GM12878 (cell line): ENCODE measurements around the gene CP. TPM values are rescaled to one million over a fixed set of nuclear protein-coding genes. Genes with fewer than 3 reads are reported as not detected.

Experiments
- ATAC-seq: fragments of 200-7000 bp; cut with Tn5 transposase; 3 replicates; pipeline ENCODE4 v1.9.1; 2020; ENCODE audit warnings: mild to moderate bottlenecking, moderate library complexity
- BruUV-seq: library from RNA; stranded (reverse); fragments of 400-500 nt; replicated peaks from 2 replicates; lab custom pipeline; 2021; lab: Mats Ljungman, UMichigan
- CTCF ChIA-PET: fragments of 300-600 bp; sonication (Branson Sonifier 250); formaldehyde crosslinking; extraction: SDS; loops from one replicate; lab custom pipeline; 2021; ENCODE audit warnings: inconsistent platforms; lab: Yijun Ruan, JAX
- POLR2A ChIA-PET: fragments of 350-600 bp; formaldehyde crosslinking; extraction: SDS; loops from one replicate; lab custom pipeline; 2021; ENCODE audit warnings: inconsistent platforms; lab: Charles Lee
- RAD21 ChIA-PET: fragments of 300-600 bp; sonication (Branson Sonifier 250); formaldehyde crosslinking; loops from one replicate; lab custom pipeline; 2023; ENCODE audit warnings: antibody characterized with exemption; ENCODE audit not compliant: unreplicated experiment; lab: Charles Lee
- SMC1A ChIA-PET: fragments of 300-600 bp; sonication (Branson Sonifier 250); formaldehyde crosslinking; loops from one replicate; lab custom pipeline; 2023; ENCODE audit not compliant: unreplicated experiment, uncharacterized antibody; lab: Charles Lee
- DNase-seq: peaks from one replicate; pipeline ENCODE4 v3.0.0-alpha.2; 2011; ENCODE audit warnings: low read depth, low spot score
- FAIRE-seq: peaks from 3 replicates; lab custom pipeline; 2011; peaks lifted over from hg19 to GRCh38; lab: Jason Lieb, UNC
- H2AFZ ChIP-seq: 2 replicates; pipeline ENCODE4 v1.6.0; 2011; ENCODE audit warnings: low read depth, low read length, control low read depth; ENCODE audit not compliant: control insufficient read depth
- H3K27ac ChIP-seq: 2 replicates; pipeline ENCODE4 v1.5.1; 2011; ENCODE audit warnings: control low read depth; ENCODE audit not compliant: control insufficient read depth, insufficient read depth
- H3K27me3 ChIP-seq, 2 experiments: replicated peaks in 1 of 2; 2 replicates each; pipeline versions ENCODE4 v1.6.0 to v1.6.1; 2011; ENCODE audit warnings: low read length in 1 of 2; ENCODE audit not compliant: control insufficient read depth in 2 of 2, insufficient read depth in 2 of 2
- H3K36me3 ChIP-seq, 2 experiments: 2 replicates each; pipeline ENCODE4 v1.5.1; 2011; ENCODE audit warnings: low read length in 1 of 2; ENCODE audit not compliant: control insufficient read depth in 2 of 2, insufficient read depth in 2 of 2
- H3K4me1 ChIP-seq: 2 replicates; pipeline ENCODE4 v1.6.1; 2011; ENCODE audit warnings: mild to moderate bottlenecking, low read length, moderate library complexity, mixed read lengths; ENCODE audit not compliant: control insufficient read depth, insufficient read depth
- H3K4me2 ChIP-seq: 2 replicates; pipeline ENCODE4 v1.6.0; 2011; ENCODE audit warnings: control low read depth; ENCODE audit not compliant: control insufficient read depth, insufficient read depth
- H3K4me3 ChIP-seq: fragments of 200-600 bp; sonication (generic); 2 replicates; pipeline ENCODE4 v1.5.1; 2016
- H3K79me2 ChIP-seq: 2 replicates; pipeline ENCODE4 v1.6.0; 2011; ENCODE audit warnings: low read length; ENCODE audit not compliant: control insufficient read depth, insufficient read depth
- H3K9ac ChIP-seq: 2 replicates; pipeline ENCODE4 v1.8.0; 2011; ENCODE audit warnings: low read length, control low read depth, mixed read lengths; ENCODE audit not compliant: control insufficient read depth, insufficient read depth
- H3K9me3 ChIP-seq: replicated peaks from 3 replicates; pipeline ENCODE4 v1.5.1; 2011; ENCODE audit warnings: mild to moderate bottlenecking, low read length; ENCODE audit not compliant: control insufficient read depth, insufficient read depth
- H4K20me1 ChIP-seq: 2 replicates; pipeline ENCODE4 v1.6.0; 2011; ENCODE audit not compliant: control insufficient read depth, insufficient read depth
- ATF7 ChIP-seq: fragments of 450-650 bp; IDR thresholded peaks from 2 replicates; pipeline ENCODE4 v1.6.1; 2016; ENCODE audit warnings: low read depth, mild to moderate bottlenecking
- E2F8 ChIP-seq: fragments of 450-650 bp; IDR thresholded peaks from 2 replicates; pipeline ENCODE4 v1.6.1; 2018; ENCODE audit warnings: mild to moderate bottlenecking, low read depth, moderate library complexity; ENCODE audit not compliant: partially characterized antibody
- KAT2A ChIP-seq: conservative IDR thresholded peaks from 2 replicates; pipeline ENCODE4 v1.6.1; 2011; ENCODE audit warnings: low read depth, low read length; ENCODE audit not compliant: control insufficient read depth
- MYC ChIP-seq: IDR thresholded peaks from 2 replicates; pipeline ENCODE4 v1.6.1; 2011; ENCODE audit warnings: mild to moderate bottlenecking, low read length, moderate library complexity, inconsistent platforms; ENCODE audit not compliant: insufficient read depth, insufficient replicate concordance, insufficient read length, severe bottlenecking
- PAX8 ChIP-seq: fragments of 450-650 bp; IDR thresholded peaks from 2 replicates; pipeline ENCODE4 v1.6.1; 2017; ENCODE audit warnings: mild to moderate bottlenecking, moderate library complexity
- PKNOX1 ChIP-seq: fragments of 450-650 bp; IDR thresholded peaks from 2 replicates; pipeline ENCODE4 v1.6.1; 2016; ENCODE audit warnings: mild to moderate bottlenecking
- RUNX3 ChIP-seq: IDR thresholded peaks from 2 replicates; pipeline ENCODE4 v1.6.1; 2012; ENCODE audit warnings: low read length, inconsistent platforms
- SMAD1 ChIP-seq: fragments of 450-650 bp; IDR thresholded peaks from 2 replicates; pipeline ENCODE4 v1.6.1; 2018; ENCODE audit warnings: mild to moderate bottlenecking, low read depth; ENCODE audit not compliant: partially characterized antibody
- SREBF2 ChIP-seq: IDR thresholded peaks from 2 replicates; pipeline ENCODE4 v1.6.1; 2012; ENCODE audit warnings: mild to moderate bottlenecking, low read length
- SUPT20H ChIP-seq: IDR thresholded peaks from 2 replicates; pipeline ENCODE4 v1.6.1; 2011; ENCODE audit warnings: low read depth, mild to moderate bottlenecking, low read length, moderate library complexity, borderline replicate concordance; ENCODE audit not compliant: control insufficient read depth
- ZBTB4 ChIP-seq: fragments of 450-650 bp; formaldehyde crosslinking; IDR thresholded peaks from 2 replicates; pipeline ENCODE4 v1.4.0; 2022; ENCODE audit warnings: mild to moderate bottlenecking, moderate library complexity
- WGBS: methylation state at CpG from one replicate; pipeline ENCODE4 v1.1.6; 2016; ENCODE audit warnings: low lambda C conversion rate; ENCODE audit not compliant: insufficient replicate concordance, insufficient coverage; ENCODE audit errors: missing lambda C conversion rate; 5-methylcytosine and 5-hydroxymethylcytosine counted together
- in situ Hi-C: fragments of 300-500 bp; cut with MboI; formaldehyde crosslinking; loops from 9 replicates; pipeline ENCODE4 v1.14.3; 2018; ENCODE audit warnings: mixed read lengths
- intact Hi-C: fragments of 100-400 bp; cut with micrococcal nuclease; formaldehyde crosslinking; loops from one replicate; pipeline ENCODE4 v1.14.2; 2022; ENCODE audit not compliant: unreplicated experiment
- polyA plus RNA-seq, 11 experiments: library from polyadenylated mRNA; depleted of rRNA in 4 of 11; unstranded in 6 of 11; stranded (reverse) in 5 of 11; fragments of >200 nt; fragmentation: Nextera tagmentation in 4 of 11; fragmentation: Illumina TruSeq in 1 of 11; extraction: Ambion mirVana in 4 of 11; extraction: Trizol in 1 of 11; gene quantifications; 1 replicate in 1 of 11; 2 replicates in 10 of 11; pipeline versions ENCODE4 v1.2.1 to v1.2.3, GENCODE V29; 2011 to 2016; ENCODE audit warnings: inconsistent platforms in 2 of 11, missing spikeins in 2 of 11, low read depth in 1 of 11
- total RNA-seq, 4 experiments: library from RNA; depleted of rRNA in 3 of 4; stranded (reverse); fragments of >200 nt in 3 of 4; fragmentation: Illumina TruSeq in 1 of 4; extraction: Trizol in 1 of 4; gene quantifications; 2 replicates each; pipeline versions ENCODE4 v1.2.1 to v1.2.3, GENCODE V29; 2013 to 2021

CP gene
- total and polyA plus RNA-seq, 10 of the 15 experiments (the other 5 are each of a cell fraction or from before 2014, with no cell fraction given): 0.14 to 1.2 (median 0.30) TPM; not detected in 6

- Histone ChIP-seq H3K4me2 (peak within 1 kb of the TSS; percentile 96), H4K20me1 (no peaks in the 10 kb centered on the region), H3K79me2 (peaks cover 16% of the 10 kb centered on the region), H3K27me3 (no peaks in the 10 kb centered on the region), H3K4me3 (peak within 1 kb of the TSS; percentile 89), H3K9me3 (no peaks in the 10 kb centered on the region), H3K9ac (peak within 1 kb of the TSS; percentile 79), H3K27ac (peak within 1 kb of the TSS; percentile 68), H2AFZ (peak within 1 kb of the TSS; percentile 97), H3K4me1 (peaks cover 8% of the 10 kb centered on the region; the same call in 1 of the 2 replicates), H3K36me3 (no peaks in the 10 kb centered on the region)
- RAD21 ChIA-PET: interaction anchor here (0.6 to 2.2 kb wide), 9 partner anchors 9 to 139 kb away, joined by 3 to 17 read pairs (median 3); no protein-coding TSS in a partner anchor
- in situ Hi-C loops (loop anchor here (10.0 kb wide), 1 partner anchor 355 kb away; no protein-coding TSS in a partner anchor), intact Hi-C loops (no loop called here)
- CTCF ChIA-PET: interaction anchor here (0.8 to 3.7 kb wide), 9 partner anchors 9 to 175 kb away, joined by 3 to 32 read pairs (median 4); no protein-coding TSS in a partner anchor
- no peak for FAIRE-seq
- ATAC-seq: peak; percentile 96
- no TSS peak for BruUV-seq
- under 1% methylated on average over 77 of the region's 84 CpGs for WGBS
- SMC1A ChIA-PET: interaction anchor here (0.8 to 4.0 kb wide), 14 partner anchors 8 to 175 kb away, joined by 3 to 28 read pairs (median 3); no protein-coding TSS in a partner anchor
- POLR2A ChIA-PET: interaction anchor here (0.8 to 1.3 kb wide), 6 partner anchors 9 to 525 kb away, joined by 3 to 7 read pairs (median 3); no protein-coding TSS in a partner anchor
- DNase-seq: peak; percentile 46
- TF ChIP-seq MYC (no peak), PAX8 (no peak), E2F8 (no peak), SUPT20H (no peak), KAT2A (no peak), ATF7 (no peak), PKNOX1 (no peak), SREBF2 (no peak), ZBTB4 (no peak), RUNX3 (peak; percentile 78), SMAD1 (no peak)
These were observed 92.1 kb downstream of the CP start, which contains the start of gene HPS3 for GRCh38 chr3:149129326-149130205. TSS of gene HPS3 (plus strand) at chr3:149129638. CDS start at chr3:149129724, 86 bp downstream.
